T1000 (cell line): ENCODE data around the gene TACC2.
"Not testable (repeated sequence)": the region's sequence is repeated elsewhere in the genome, so short reads cannot be mapped to it uniquely, and the experiment has no call there.

Experiments
- DNase-seq: peaks from one replicate; lab custom pipeline; 2025; ENCODE audit warnings: mixed read lengths; lab: John Stamatoyannopoulos, UW

TACC2 gene

GRCh38 chr10:121978511-121978910 is 10.5 kb upstream of the TACC2 start:
- no peak for DNase-seq

GRCh38 chr10:121981346-121981745 is 7.6 kb upstream of the TACC2 start:
- DNase-seq, result no peak

GRCh38 chr10:121983852-121984251 is 5.1 kb upstream of the TACC2 start:
- DNase-seq, result no peak

- no peak for DNase-seq
These were observed 4.5 kb upstream of the TACC2 start for GRCh38 chr10:121984463-121984862.

DNA sequence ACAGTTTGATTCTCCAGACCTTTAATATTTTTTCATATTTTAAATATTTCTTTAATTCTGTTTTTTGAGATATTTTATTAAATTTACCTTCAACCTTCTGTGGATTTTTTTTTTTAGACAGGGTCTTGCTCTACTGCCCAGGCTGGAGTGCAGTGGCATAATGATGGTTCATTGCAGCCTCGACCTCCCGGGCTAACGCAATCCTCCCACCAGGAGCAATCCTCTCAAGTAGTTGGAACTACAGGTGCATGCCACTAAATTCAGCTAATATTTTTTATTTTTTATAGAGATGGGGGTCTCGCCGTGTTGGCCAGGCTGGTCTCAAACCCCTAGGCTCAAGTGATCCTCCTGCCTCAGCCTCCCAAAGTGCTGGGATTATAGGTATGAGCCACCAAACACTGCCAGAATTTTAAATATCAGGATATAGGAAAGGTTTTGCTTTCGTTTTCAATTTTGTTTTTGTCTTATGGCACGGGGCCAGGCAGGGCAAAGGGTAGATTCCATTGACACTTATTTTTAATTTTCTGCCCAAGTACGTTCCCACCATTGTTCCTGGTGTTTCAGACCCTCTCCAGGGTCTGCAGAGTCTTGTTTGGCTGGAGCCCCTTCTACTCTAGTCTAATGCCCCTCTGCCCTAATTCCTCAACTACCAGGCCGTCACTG is 1.2 kb downstream of the TACC2 start:
- no peak for DNase-seq

DNA sequence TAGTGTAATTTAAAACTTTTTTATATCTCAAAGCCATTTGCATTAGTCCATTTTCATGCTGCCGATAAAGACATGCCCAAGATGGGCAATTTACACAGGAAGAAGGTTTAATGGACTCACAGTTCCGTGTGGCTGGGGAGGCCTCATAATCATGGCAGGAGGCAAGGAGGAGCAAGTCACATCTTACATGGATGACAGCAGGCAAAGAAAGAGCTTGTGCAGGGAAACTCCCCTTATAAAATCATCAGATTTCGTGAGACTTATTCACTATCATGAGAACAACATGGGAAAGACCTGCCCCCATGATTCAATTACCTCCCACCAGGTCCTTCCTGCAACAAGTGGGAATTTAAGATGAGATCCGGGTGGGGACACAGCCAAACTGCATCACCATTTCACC is 2.8 kb downstream of the TACC2 start:
- DNase-seq, result not testable (repeated sequence)

GRCh38 chr10:121994429-121994941 is 5.5 kb downstream of the TACC2 start:
- no peak for DNase-seq

GRCh38 chr10:121998462-121998861 is 9.5 kb downstream of the TACC2 start:
- no peak for DNase-seq

DNA sequence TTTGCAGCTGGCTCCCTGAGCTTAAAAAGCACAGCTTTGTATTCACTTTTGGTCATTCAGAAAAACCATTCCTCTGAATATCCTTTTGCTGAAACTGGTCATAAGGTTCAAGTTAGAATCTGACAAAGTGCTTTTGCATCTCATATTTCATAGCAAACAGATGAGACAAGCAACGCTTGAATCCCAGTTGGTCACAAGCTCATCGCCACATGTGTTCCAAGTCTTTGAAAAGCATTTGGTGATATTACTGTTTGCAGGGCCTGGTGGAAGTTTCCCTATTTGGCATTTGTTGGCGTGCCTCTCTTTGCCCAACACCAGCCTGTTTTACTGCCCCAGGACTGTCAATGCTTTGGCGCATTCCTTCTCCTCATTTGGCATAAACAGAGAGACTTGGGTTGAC is 10.3 kb downstream of the TACC2 start:
- no peak for DNase-seq

DNA sequence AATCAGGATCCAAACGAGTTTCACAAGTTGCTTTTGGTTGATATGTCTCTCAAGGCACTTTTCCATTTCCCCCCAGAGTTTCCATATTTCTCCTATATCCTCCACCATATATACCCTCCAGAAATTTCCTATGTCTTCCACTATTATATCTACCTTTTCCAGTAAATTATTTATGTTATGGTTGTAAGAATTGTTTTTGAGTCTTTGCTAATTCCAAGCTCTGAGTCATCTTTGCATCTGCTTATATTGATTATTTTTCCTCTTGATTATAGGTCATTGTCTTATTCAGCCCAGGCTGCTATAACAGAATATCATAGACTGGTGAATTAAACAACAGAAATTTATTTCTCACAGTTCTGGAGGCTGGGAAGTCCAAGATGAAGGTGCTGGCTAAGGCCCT is 12.7 kb downstream of the TACC2 start:
- DNase-seq, result no peak

DNA sequence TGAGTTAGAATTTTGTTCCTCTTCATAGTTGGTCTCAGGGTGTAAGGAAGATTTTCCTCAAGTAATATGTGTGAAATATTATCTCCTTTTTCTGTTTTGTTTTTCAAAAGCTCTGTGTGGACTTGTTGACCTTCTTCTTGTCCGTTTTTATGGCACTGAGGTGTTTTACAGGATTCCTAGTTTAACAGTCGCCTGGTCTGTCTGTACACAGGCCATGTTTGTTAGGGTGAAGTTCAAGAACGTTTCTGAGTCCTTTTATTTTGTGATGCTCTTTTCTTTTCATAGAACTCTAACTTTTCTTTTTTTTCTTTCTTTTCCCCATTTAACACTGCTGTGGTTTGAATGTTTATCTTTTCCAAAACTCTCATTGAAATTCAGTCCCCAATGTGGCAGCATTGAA is 18.5 kb downstream of the TACC2 start:
- DNase-seq, result no peak

DNA sequence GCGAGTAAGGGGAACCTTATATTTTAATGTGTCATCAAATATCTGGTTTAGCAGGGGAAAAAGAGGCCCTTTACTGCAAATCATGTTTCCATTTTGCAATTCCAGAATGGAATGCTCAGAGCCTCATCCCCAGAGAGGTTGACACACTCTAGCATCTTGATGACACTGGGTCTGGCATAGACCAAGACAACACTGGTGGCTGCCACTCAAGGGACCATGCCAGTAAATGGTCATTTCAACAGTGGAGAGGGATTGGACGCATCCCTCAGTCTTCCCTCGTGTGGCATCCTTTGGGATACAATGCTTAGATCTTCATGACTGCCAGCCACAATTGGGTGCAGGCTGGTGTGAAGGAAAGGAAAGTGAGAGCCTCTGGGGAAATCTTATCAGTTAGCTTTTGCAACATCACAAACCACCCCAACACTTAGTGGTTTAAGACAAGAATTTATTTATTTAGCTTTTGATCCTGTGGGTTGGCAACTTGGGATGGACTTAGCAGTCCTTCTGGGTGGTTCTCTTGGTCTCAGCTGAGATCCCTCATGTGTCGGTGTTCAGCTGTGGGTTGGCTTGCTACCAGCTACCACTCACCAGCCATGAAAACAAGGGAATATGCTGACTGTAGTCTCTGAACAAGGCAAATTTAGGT is 21.6 kb downstream of the TACC2 start:
- no peak for DNase-seq

- DNase-seq, result no peak
These were observed 23.8 kb downstream of the TACC2 start for GRCh38 chr10:122012731-122013130.

GRCh38 chr10:122013311-122013780 is 24.4 kb downstream of the TACC2 start:
- no peak for DNase-seq

GRCh38 chr10:122014652-122015248 is 25.8 kb downstream of the TACC2 start:
- DNase-seq, result no peak

DNA sequence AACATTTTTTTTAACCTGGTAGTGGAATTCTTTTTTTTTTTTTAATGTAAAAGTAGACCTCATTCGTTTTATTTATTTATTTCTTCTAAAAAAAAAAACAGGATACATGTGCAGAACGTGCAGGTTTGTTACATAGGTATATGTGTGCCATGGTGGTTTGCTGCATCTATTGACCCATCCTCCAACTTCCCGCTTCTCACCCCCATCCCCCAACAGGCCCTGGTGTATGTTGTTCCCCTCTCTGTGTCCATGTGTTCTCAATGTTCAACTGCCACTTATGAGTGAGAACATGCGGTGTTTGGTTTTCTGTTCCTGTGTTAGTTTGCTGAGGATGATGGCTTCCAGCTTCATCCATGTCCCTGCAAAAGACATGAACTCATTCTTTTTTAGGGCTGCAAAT is 29.0 kb downstream of the TACC2 start:
- not testable (repeated sequence) for DNase-seq

- no peak for DNase-seq
These were observed 29.5 kb downstream of the TACC2 start for GRCh38 chr10:122018491-122018890.

GRCh38 chr10:122018951-122019413 is 30.0 kb downstream of the TACC2 start:
- DNase-seq, result no peak

DNA sequence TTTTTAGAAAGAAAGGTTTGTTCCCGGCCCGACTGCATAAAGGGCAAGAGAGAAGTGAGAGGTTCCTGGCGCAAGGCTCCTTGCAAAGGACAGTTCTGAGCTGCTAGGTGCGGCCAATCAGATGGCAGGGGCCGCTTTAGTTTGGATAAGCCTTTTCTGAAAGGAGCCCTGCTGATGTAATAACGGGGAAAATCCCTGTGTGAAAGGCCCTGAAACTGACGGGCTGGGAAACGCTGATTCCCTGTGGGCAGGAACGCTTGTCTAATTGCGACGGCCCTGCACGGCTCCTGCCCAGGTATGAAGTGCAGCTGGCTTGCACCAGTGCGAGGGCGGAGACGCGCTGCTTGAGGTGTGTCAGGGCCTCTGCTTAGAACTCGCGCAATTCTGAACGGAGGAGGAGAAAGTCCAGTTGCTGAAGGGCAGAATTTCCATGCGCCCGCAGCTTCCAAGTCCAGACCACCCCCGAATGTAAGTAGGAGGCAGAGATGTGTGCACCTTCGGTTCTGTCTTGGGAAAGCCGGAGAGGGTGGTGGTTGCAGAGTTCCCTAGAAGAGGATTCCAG is 30.5 kb downstream of the TACC2 start:
- DNase-seq, result no peak

DNA sequence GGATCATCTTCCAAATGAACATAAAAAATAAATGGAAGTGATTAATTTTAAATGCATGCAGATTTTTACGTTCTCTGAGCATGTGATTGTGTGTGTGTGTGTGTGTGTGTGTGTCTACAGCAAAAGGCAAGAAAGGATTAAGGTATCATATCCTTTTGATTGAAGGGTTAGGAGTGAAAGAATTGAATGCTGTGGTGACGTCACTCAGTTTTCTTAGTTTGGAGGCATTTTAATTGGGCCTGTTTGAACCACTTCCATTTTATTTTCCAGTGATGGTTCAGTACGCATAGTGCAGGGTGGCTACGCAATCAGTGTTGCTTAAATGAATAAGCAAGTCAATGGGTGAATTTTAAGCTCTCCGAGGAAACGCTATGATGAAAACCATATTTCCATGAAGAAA is 31.3 kb downstream of the TACC2 start:
- no peak for DNase-seq

- DNase-seq, result no peak
These were observed 32.4 kb downstream of the TACC2 start for GRCh38 chr10:122021379-122021778.

- no peak for DNase-seq
These were observed 32.9 kb downstream of the TACC2 start for GRCh38 chr10:122021828-122022227.

DNA sequence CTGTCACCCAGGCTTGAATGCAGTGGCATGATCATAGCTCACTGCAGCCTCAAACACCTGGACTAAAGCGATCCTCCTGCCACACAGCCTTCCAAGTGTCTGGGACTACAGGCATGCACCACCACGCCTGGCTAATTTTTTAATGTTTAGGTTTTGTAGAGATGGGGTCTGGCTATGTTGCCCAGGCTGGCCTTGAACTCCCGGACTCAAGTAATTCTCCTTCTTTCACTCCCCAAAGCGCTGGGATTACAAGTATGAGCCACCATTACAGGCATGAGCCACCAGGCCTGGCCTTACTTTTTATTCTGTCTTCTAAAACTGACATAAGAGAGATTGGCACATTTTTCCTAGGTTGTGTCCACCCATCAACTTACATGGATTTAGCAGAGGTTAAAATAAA is 33.3 kb downstream of the TACC2 start:
- no peak for DNase-seq
